GM21786 (cell line): ENCODE results near the gene GABBR2.
A peak's percentile ranks its signal among the peaks of the same experiment; 100 is the strongest.

Source experiments
- ATAC-seq: cut with Tn5 transposase; IDR thresholded peaks from one replicate; pipeline ENCODE4 v1.9.1; 2021; ENCODE audit not compliant: unreplicated experiment

Gene GABBR2

DNA sequence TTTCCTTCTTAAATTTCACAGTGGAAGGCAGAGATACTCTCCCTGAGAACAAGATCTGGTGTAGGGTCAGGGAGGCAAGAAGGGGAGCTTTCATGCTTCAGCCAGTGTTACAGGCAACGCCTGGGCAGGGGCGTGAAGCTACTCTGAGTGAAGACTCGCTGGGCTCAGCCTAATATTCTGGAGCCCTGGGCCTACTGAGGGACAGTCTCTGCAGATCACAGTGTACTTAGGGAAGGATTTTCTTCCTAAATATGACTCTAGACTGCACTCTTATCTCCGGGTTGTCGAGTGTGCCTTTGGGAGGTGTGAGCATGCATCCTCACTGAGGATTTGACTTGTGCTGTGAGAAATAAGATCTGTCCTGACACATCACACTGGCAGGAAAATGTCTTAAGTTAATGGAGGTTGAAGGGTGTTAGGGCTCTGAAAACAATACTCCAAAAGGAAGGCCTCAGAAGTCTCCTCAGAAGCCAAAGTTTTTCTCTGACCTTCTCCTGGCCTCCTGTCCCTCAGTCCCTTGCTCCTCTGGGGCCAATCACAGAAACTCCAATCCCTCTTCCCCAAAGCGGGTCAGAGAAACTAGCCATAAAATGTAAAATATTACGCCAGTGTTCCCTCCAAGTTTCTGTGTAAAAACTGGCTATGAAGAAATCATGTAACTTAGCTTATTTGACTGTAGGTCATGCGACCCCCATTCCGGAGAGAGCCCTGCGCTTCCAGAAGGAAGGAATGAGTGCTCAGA is 296.5 kb downstream of the GABBR2 start:
- no peak for ATAC-seq

GRCh38 chr9:98410185-98410697 is 298.5 kb downstream of the GABBR2 start:
- ATAC-seq, result no peak

GRCh38 chr9:98409719-98410118 is 299.0 kb downstream of the GABBR2 start:
- no peak for ATAC-seq

- ATAC-seq, result no peak
Measured at GRCh38 chr9:98406469-98406868, 302.3 kb downstream of the GABBR2 start.

- ATAC-seq, result no peak
Measured at GRCh38 chr9:98404237-98404636, 304.5 kb downstream of the GABBR2 start.

DNA sequence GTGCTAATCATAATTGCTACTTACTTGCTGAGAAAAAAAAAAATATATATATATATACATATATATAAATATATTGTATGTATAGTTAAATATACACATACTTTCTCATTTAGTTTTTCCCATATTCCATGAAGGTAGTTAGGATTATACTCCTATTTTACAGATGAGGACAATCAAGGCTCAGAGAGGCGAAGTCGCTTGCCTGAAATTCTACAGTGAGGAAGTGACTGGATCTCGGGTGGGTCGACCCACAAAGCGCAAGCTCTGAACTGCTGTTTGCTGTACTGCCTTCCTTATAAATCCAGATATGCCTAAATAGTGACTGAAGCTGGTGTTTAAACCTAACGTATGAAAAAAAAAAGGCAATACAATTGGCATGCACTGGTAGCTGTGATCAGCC is 305.0 kb downstream of the GABBR2 start:
- ATAC-seq, result no peak

DNA sequence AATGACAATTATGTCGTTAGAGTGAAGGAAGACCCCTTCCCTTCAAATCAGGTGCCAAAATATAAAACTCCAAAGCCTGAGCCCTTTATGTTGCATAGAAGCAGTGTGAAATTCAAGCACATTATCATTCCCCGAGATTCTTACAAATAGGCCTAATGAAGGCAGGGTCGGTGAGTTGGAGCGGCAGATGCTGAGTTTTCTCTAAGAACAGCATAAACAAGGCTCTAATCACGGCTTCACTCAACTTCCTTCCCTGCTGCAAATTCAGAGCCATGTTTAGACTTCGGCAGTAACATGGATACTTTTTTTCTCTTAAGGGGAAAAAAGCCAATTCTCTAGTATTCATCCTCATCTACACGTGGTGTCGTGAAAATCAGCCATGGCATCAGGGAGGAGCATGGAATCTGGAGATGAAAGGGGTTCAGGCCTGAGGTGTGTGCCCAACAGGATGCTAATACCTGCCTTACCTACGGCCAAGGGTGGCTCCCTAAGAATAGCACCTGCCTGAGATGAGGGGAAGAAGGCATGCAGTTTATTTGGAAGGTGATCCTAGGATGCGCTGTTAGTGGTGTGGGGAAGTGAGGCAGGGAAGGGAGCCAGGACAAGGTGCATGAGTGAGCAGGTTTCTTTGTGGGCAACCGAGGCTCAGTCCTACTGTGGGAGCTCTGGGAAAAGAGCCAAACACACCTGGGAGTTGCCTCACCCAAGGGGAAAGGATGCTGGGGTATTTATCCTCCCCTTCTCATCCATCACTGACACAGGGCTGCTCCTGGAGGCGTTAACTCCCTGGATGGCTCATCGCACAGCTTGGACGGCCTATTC is 306.5 kb downstream of the GABBR2 start:
- no peak for ATAC-seq

DNA sequence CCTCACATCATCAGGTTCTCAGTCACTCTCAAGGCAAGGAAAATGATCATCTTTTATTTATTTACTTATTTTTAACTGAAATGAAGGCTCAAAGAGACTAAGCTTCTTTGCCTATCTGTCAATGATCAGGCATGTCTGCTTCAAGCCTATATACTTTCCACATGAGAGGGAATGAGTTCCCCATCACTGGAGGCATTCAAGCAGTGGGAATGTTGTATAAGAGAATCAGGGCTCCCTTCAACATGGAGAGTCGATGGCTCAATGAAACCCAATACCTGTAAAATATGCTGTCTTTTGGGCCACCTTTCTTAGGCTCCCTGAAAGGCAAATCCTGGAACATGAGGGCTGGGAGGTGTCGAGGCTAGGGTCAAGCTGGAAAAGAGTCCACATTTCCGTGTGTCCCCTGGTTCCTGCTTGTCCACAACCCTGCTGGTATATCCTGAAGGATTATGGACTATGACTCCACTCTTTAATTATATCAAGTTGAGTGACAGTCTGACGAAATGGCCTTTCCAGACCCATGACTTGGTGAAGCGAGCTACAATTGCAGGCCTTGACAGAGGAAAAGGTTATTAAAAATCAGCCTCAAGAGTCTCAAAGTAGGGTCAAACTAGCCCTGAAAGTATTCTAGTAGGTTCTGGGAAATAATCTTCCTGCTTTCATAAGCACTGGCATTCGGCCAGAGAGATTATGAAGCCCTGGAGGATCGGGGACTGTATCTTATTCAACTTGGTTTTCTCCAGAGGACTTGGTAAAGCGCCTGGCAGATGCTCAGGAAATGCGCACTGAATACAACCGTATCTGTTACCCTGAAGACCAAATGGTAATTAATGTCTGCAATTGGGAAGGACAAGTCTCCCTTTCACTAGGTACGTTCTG is 307.4 kb downstream of the GABBR2 start:
- no peak for ATAC-seq

DNA sequence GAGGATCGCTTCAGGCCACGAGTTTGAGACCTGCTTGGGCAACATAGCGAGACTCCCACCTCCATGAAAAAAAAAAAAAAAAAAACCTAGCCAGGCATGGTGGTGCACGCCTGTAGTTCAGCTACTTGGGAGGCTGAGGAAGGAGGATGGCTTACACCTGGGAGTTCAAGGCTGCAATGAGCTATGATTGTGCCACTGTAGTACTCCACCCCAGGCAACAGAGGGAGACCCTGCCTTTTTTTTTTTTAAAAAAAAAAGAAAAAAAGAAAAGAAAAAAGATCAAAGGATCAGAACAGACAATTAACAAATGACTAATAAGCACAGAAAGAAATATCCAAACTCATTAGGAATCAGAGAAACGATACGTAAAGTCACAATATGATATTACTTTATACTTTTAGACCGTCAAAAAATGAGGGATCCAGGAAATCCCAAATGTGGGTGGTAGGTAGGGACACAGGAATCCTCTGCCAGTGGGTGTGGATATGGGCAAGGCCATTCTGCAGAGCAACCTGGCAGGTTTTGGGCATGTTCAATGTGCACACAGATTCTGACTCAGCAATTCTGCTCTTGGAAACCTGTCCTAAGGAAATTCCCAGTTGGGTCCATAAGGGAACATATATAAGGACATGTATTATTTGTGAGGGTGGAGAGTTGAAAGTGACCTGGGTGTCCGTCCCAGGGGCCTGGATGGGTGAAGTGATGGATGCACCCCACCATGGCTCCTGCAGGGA is 308.6 kb downstream of the GABBR2 start:
- no peak for ATAC-seq

DNA sequence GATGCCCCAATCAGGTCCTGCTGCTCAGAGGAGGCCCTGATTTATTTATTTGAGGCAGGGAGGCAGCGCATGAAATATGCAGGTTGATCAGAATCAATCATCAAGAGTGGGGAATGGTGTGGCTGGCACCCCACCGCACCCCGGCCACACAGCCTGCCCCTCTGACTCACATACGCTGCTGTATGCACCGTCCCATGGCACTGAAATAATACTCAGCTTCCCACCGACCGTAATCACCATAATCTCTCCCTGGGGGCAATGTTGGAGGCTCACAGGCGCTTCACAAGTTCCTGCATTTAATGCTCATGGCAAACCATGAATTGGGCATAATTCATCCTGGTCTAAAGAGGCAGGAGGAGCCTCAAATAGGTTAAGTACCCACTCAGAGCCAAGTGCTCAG is 312.1 kb downstream of the GABBR2 start:
- no peak for ATAC-seq

- no peak for ATAC-seq
Measured at GRCh38 chr9:98396236-98396635, 312.5 kb downstream of the GABBR2 start.

GRCh38 chr9:98391867-98392266 is 316.9 kb downstream of the GABBR2 start:
- ATAC-seq, result no peak

DNA sequence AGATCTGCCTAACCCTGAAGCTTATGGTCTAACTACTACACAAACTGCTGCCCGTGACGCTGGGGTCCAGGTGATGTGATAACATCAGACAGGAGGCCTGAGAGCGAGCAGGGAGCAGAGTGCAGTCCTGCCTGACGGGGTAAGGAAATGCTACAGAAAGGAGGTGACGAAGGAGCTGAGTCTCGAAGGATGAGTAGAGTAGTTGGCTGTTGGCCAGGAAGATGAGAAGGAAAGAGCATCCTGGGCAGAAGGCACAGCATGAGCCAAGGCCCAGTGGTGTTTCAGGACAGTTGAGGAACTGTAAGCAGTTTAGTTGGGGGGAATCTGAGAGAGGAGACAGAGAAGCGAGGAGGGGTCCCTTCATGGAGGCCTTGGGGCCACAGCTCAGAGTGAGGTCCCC is 317.3 kb downstream of the GABBR2 start:
- no peak for ATAC-seq

DNA sequence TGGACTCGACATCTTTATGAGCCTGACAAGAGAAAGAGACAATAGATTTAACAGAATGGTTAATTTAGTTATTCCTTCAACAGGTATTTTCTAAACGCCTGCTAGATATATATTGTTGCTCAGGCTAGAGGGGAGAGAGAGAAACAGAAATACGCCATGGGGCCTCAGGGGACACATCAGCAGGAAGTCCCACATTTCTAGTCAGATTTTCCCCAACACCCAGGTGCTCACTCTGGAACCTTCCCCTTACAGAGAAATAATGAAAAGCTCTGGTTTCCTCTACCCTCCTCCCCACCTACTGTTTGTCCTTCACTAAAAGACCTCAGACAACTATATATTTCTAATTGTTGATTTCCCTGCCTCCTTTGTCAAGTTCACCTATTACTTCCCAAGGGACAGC is 323.0 kb downstream of the GABBR2 start:
- ATAC-seq, result no peak

- no peak for ATAC-seq
Measured at GRCh38 chr9:98383758-98384157, 325.0 kb downstream of the GABBR2 start.

- peak; percentile 64 for ATAC-seq
Measured at GRCh38 chr9:98381311-98382103, 327.2 kb downstream of the GABBR2 start.

DNA sequence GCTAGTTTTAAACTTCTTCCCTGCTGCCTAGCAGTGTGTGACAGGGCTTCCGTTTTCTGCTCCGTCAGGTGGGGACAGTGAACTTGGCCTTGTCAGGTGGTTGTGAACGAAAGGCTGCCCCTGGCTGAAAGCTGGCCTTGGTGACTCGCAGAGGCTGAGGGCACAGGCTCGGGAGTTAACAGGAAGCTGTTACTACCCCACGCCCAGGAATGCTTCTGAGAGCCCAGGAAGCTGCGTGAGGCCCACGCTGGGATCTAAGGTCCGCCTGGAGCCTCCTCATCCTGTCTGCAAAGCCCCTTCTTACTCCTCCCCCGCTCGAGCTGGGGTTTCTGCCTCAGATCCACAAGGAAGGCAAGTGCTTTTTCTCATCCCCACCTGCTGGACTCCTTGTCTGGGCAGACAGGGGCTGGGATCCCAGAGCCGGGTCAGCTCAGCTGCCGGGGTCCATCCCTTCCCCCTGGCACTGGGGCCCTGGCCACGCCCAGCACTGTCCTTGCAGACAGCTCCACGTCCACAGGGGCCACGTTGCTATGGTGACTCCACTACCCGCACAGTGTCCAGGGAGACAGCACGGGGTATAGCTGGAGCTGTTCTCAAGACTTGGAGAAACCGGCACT is 328.6 kb downstream of the GABBR2 start:
- peak; percentile 66 for ATAC-seq

GRCh38 chr9:98379572-98379971 is 329.2 kb downstream of the GABBR2 start:
- no peak for ATAC-seq

DNA sequence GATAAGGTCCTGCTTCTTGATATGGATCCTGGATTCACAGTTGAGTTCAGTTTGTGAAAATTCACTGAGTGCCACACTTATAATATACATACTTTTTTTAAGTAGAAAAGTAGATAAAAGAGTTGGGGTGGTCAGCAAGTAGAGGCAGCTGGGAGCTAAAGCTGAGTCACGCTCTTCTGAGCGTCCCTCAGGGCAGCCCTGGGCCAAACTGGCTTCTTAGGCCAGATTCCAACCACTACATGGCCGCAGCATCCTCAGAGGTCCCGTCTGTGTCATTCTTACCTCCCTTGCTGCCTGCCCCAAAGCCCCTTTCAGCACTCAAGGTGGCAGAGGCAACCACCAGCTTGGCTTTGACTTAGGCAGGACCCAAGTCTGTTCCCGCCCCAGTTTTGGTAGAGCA is 329.9 kb downstream of the GABBR2 start:
- ATAC-seq, result no peak
